H9 (cell line): ENCODE results near the gene LRRC40. TPM values are rescaled to one million over a fixed set of nuclear protein-coding genes. Genes with fewer than 3 reads are reported as not detected.

ENCODE experiments used
- DNase-seq: peaks from one replicate; pipeline ENCODE4 v3.0.0-alpha.2; 2017
- H2AFZ ChIP-seq: one replicate; pipeline ENCODE4 v1.6.1; 2013; ENCODE audit warnings: mild to moderate bottlenecking, low read length, control low read depth, moderate library complexity
- H2AK5ac ChIP-seq: 2 replicates; pipeline ENCODE4 v1.6.1; 2013; ENCODE audit warnings: low read length, control low read depth, mixed read lengths; ENCODE audit not compliant: insufficient read length
- H2BK120ac ChIP-seq: one replicate; pipeline ENCODE4 v1.6.1; 2013; ENCODE audit warnings: low read depth, mild to moderate bottlenecking, low read length, control low read depth, inconsistent platforms; ENCODE audit not compliant: poor library complexity, severe bottlenecking
- H2BK12ac ChIP-seq: 2 replicates; pipeline ENCODE4 v1.6.1; 2013; ENCODE audit warnings: low read length, control low read depth, mixed read lengths, low read depth; ENCODE audit not compliant: insufficient read length
- H2BK15ac ChIP-seq: 2 replicates; pipeline ENCODE4 v1.6.1; 2013; ENCODE audit warnings: low read depth, low read length, control low read depth
- H2BK20ac ChIP-seq: one replicate; pipeline ENCODE4 v1.6.1; 2013; ENCODE audit warnings: low read depth, mild to moderate bottlenecking, low read length, control low read depth, inconsistent platforms; ENCODE audit not compliant: poor library complexity, severe bottlenecking
- H2BK5ac ChIP-seq: 2 replicates; pipeline ENCODE4 v1.6.1; 2013; ENCODE audit warnings: low read length, control low read depth, mixed read lengths; ENCODE audit not compliant: insufficient read length
- H3K14ac ChIP-seq: 2 replicates; pipeline ENCODE4 v1.6.1; 2013; ENCODE audit warnings: low read length, control low read depth; ENCODE audit not compliant: insufficient read depth
- H3K18ac ChIP-seq: 2 replicates; pipeline ENCODE4 v1.6.1; 2013; ENCODE audit warnings: low read depth, mild to moderate bottlenecking, mixed read lengths, low read length, control low read depth; ENCODE audit not compliant: insufficient read length
- H3K23ac ChIP-seq: 2 replicates; pipeline ENCODE4 v1.6.1; 2013; ENCODE audit warnings: low read length, control low read depth, mixed read lengths, low read depth; ENCODE audit not compliant: insufficient read length
- H3K23me2 ChIP-seq: 2 replicates; pipeline ENCODE4 v1.6.1; 2013; ENCODE audit warnings: low read depth, mild to moderate bottlenecking, mixed read lengths, low read length, control low read depth; ENCODE audit not compliant: insufficient read length, poor library complexity, severe bottlenecking
- H3K27ac ChIP-seq: 2 replicates; pipeline ENCODE4 v1.5.1; 2013; ENCODE audit warnings: low read length, control low read depth, mixed read lengths, low read depth; ENCODE audit not compliant: insufficient read length
- H3K27me3 ChIP-seq: 2 replicates; pipeline ENCODE4 v1.6.1; 2013; ENCODE audit warnings: low read length, control low read depth, inconsistent platforms; ENCODE audit not compliant: insufficient read depth
- H3K4ac ChIP-seq: 2 replicates; pipeline ENCODE4 v1.6.1; 2013; ENCODE audit warnings: low read depth, mild to moderate bottlenecking, control low read depth, inconsistent platforms, low read length, moderate library complexity
- H3K4me1 ChIP-seq: 2 replicates; pipeline ENCODE4 v1.6.1; 2013; ENCODE audit warnings: low read length, control low read depth, inconsistent platforms; ENCODE audit not compliant: insufficient read depth
- H3K4me2 ChIP-seq: 2 replicates; pipeline ENCODE4 v1.6.1; 2013; ENCODE audit warnings: low read length, control low read depth, mixed read lengths; ENCODE audit not compliant: insufficient read length, insufficient read depth
- H3K56ac ChIP-seq: 2 replicates; pipeline ENCODE4 v1.6.1; 2013; ENCODE audit warnings: low read depth, mild to moderate bottlenecking, mixed read lengths, low read length, control low read depth; ENCODE audit not compliant: insufficient read length
- H3K79me1 ChIP-seq: 2 replicates; pipeline ENCODE4 v1.6.1; 2013; ENCODE audit warnings: low read depth, mild to moderate bottlenecking, moderate library complexity, low read length, control low read depth, inconsistent platforms; ENCODE audit not compliant: insufficient read depth, poor library complexity, severe bottlenecking
- H3K79me2 ChIP-seq: 2 replicates; pipeline ENCODE4 v1.6.1; 2013; ENCODE audit warnings: low read length, control low read depth, inconsistent platforms; ENCODE audit not compliant: insufficient read depth
- H3K9ac ChIP-seq: 2 replicates; pipeline ENCODE4 v1.6.1; 2013; ENCODE audit warnings: low read length, control low read depth, mixed read lengths; ENCODE audit not compliant: insufficient read length; ENCODE audit errors: extremely low read depth
- H3K9me3 ChIP-seq: one replicate; pipeline ENCODE4 v1.6.1; 2013; ENCODE audit warnings: low read depth, low read length, inconsistent platforms; ENCODE audit not compliant: control insufficient read depth
- H3T11ph ChIP-seq: one replicate; pipeline ENCODE4 v1.6.1; 2013; ENCODE audit warnings: mild to moderate bottlenecking, low read length, control low read depth, inconsistent platforms
- H4K20me1 ChIP-seq: one replicate; pipeline ENCODE4 v1.6.1; 2013; ENCODE audit not compliant: control insufficient read depth, insufficient read length, insufficient read depth
- H4K5ac ChIP-seq: 2 replicates; pipeline ENCODE4 v1.6.1; 2013; ENCODE audit warnings: low read depth, mild to moderate bottlenecking, mixed read lengths, low read length, control low read depth; ENCODE audit not compliant: insufficient read length
- H4K8ac ChIP-seq: replicated peaks from 2 replicates; pipeline ENCODE4 v1.6.1; 2013; ENCODE audit warnings: low read length, control low read depth, mixed read lengths, low read depth; ENCODE audit not compliant: insufficient read length
- H4K91ac ChIP-seq: 2 replicates; pipeline ENCODE4 v1.6.1; 2013; ENCODE audit warnings: low read depth, mild to moderate bottlenecking, moderate library complexity, mixed read lengths, low read length, control low read depth; ENCODE audit not compliant: insufficient read length
- H3K27ac Mint-ChIP-seq, 3 experiments: 2 replicates in 2 of 3; 3 replicates in 1 of 3; pipeline ENCODE4 v1.8.0; 2020 to 2021; ENCODE audit warnings: mixed read lengths in 3 of 3, mild to moderate bottlenecking in 1 of 3, moderate library complexity in 1 of 3
- H3K27me3 Mint-ChIP-seq: 2 replicates; pipeline ENCODE4 v1.8.0; 2021; ENCODE audit warnings: low read depth, mild to moderate bottlenecking, moderate library complexity, mixed read lengths
- H3K36me3 Mint-ChIP-seq, 3 experiments: 2 replicates in 2 of 3; 3 replicates in 1 of 3; pipeline ENCODE4 v1.8.0; 2020 to 2021; ENCODE audit warnings: low read depth in 3 of 3, mixed read lengths in 3 of 3; ENCODE audit not compliant: insufficient read depth in 1 of 3
- H3K4me1 Mint-ChIP-seq, 2 experiments: 2 replicates each; pipeline ENCODE4 v1.8.0; 2020; ENCODE audit warnings: mixed read lengths in 2 of 2
- H3K4me3 Mint-ChIP-seq, 2 experiments: 2 replicates in 1 of 2; 3 replicates in 1 of 2; pipeline ENCODE4 v1.8.0; 2020 to 2021; ENCODE audit warnings: mild to moderate bottlenecking in 2 of 2, mixed read lengths in 2 of 2, moderate library complexity in 1 of 2
- H3K9me3 Mint-ChIP-seq, 2 experiments: 2 replicates in 1 of 2; 3 replicates in 1 of 2; pipeline ENCODE4 v1.8.0; 2020; ENCODE audit warnings: mild to moderate bottlenecking in 2 of 2, mixed read lengths in 2 of 2, moderate library complexity in 1 of 2
- WGBS: extraction: QIAGEN DNeasy Blood & Tissue Kit; methylation state at CpG from one replicate; pipeline ENCODE4 v1.1.7; 2013; ENCODE audit warnings: missing lambda C conversion rate, low lambda C conversion rate, mixed read lengths; ENCODE audit not compliant: insufficient read length; ENCODE audit errors: extremely low coverage; 5-methylcytosine and 5-hydroxymethylcytosine counted together
- total RNA-seq: library from RNA; stranded (reverse); gene quantifications from 2 replicates; pipeline ENCODE4 v1.2.1, GENCODE V29; 2021
- TF ChIP-seq, protein P1 (sequence below): fragments of 200-600 bp; sonication (generic); conservative IDR thresholded peaks from 3 replicates; pipeline ENCODE4 v1.8.0; 2021; ENCODE audit warnings: antibody characterized with exemption, mild to moderate bottlenecking

LRRC40 gene
- total RNA-seq, 1 experiment from 2014 or later = 27.6 TPM

DNA sequence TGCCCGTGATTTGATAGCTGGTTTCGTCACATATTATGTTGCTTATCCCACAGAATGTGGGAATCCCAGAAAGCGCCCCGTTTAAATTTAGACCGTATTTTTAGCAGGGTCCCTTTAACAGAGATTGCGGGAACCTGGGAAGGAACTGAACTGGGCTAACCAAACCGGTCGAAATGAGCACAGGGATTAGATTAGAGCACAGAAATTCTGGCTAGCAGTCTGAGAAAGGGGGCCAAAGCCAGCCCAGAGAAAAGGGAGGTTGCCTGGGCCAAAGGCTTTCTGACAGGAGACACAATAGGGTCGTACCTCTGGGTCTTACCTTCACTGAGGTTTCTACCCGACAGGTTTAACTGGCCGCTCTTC lies 327 bp downstream of the LRRC40 start:
- Mint-ChIP-seq H3K4me3 (peak overlapping the region; percentile 99 to 100), H3K4me1 (peaks cover 12 to 17% of the 10 kb centered on the region in 2 experiments), H3K27ac (peak overlapping the region; percentile 99 to 100 (median 99)), H3K9me3 (no peaks in the 10 kb centered on the region), H3K36me3 (peaks cover 0 to 17% (median 13%) of the 10 kb centered on the region in 3 experiments), H3K27me3 (no peaks in the 10 kb centered on the region)
- Histone ChIP-seq H3K4me1 (no peaks in the 10 kb centered on the region), H3T11ph (no peak overlapping the region), H2BK20ac (no peak overlapping the region), H4K5ac (no peak overlapping the region), H2AFZ (no peak overlapping the region), H3K27ac (no peak overlapping the region), H2BK12ac (no peak overlapping the region), H3K23me2 (peaks cover 3% of the 10 kb centered on the region), H3K56ac (no peak overlapping the region), H3K4me2 (peak overlapping the region; percentile 79), H3K9me3 (no peaks in the 10 kb centered on the region), H3K14ac (peak overlapping the region; percentile 10; the same call in 1 of the 2 replicates), H4K20me1 (no peaks in the 10 kb centered on the region), H2BK120ac (no peak overlapping the region), H4K8ac (no peak overlapping the region), H2BK15ac (no peak overlapping the region), H3K79me2 (peaks cover 27% of the 10 kb centered on the region; the same call in 1 of the 2 replicates), H3K18ac (no peak overlapping the region), H4K91ac (no peak overlapping the region), H2AK5ac (no peak overlapping the region), H2BK5ac (no peak overlapping the region), H3K9ac (peak overlapping the region; percentile 80), H3K79me1 (peaks cover 7% of the 10 kb centered on the region), H3K23ac (no peak overlapping the region), H3K27me3 (no peaks in the 10 kb centered on the region), H3K4ac (no peak overlapping the region)
- no CpG with 5 or more reads among the region's 11 CpGs for WGBS
- no peak for DNase-seq
- TF ChIP-seq, protein P1, sequence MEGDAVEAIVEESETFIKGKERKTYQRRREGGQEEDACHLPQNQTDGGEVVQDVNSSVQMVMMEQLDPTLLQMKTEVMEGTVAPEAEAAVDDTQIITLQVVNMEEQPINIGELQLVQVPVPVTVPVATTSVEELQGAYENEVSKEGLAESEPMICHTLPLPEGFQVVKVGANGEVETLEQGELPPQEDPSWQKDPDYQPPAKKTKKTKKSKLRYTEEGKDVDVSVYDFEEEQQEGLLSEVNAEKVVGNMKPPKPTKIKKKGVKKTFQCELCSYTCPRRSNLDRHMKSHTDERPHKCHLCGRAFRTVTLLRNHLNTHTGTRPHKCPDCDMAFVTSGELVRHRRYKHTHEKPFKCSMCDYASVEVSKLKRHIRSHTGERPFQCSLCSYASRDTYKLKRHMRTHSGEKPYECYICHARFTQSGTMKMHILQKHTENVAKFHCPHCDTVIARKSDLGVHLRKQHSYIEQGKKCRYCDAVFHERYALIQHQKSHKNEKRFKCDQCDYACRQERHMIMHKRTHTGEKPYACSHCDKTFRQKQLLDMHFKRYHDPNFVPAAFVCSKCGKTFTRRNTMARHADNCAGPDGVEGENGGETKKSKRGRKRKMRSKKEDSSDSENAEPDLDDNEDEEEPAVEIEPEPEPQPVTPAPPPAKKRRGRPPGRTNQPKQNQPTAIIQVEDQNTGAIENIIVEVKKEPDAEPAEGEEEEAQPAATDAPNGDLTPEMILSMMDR = no peak
